GM23338 (cell line): ENCODE results near the gene LAMC3.

Source experiments
- CREB1 ChIP-seq: fragments of 250-450 bp; sonication (Bioruptor Pico); IDR thresholded peaks from 2 replicates; pipeline ENCODE4 v1.5.0; 2020; ENCODE audit warnings: low read depth, mild to moderate bottlenecking, moderate library complexity
- EZH2 ChIP-seq: fragments of 200-600 bp; sonication (generic); IDR thresholded peaks from one replicate; pipeline ENCODE4 v1.8.0; 2017; ENCODE audit warnings: antibody characterized with exemption, mild to moderate bottlenecking, low read depth; ENCODE audit not compliant: unreplicated experiment
- EZH2phosphoT487 ChIP-seq: fragments of 200-600 bp; sonication (generic); IDR thresholded peaks from one replicate; pipeline ENCODE4 v1.8.1; 2018; ENCODE audit warnings: antibody characterized with exemption; ENCODE audit not compliant: unreplicated experiment
- STAT1 ChIP-seq: IDR thresholded peaks from one replicate; pipeline ENCODE4 v1.6.1; 2016; ENCODE audit warnings: antibody characterized with exemption; ENCODE audit not compliant: unreplicated experiment
- TF ChIP-seq, protein P1 (sequence below), 2 experiments: fragments of 200-600 bp in 1 of 2; sonication (generic) in 1 of 2; conservative IDR thresholded peaks; 2 replicates each; pipeline versions ENCODE4 v1.5.1 to v1.6.1; 2016 to 2017; ENCODE audit warnings: antibody characterized with exemption in 2 of 2, low read depth in 2 of 2, mild to moderate bottlenecking in 2 of 2, moderate library complexity in 1 of 2

- TF ChIP-seq, protein P1, sequence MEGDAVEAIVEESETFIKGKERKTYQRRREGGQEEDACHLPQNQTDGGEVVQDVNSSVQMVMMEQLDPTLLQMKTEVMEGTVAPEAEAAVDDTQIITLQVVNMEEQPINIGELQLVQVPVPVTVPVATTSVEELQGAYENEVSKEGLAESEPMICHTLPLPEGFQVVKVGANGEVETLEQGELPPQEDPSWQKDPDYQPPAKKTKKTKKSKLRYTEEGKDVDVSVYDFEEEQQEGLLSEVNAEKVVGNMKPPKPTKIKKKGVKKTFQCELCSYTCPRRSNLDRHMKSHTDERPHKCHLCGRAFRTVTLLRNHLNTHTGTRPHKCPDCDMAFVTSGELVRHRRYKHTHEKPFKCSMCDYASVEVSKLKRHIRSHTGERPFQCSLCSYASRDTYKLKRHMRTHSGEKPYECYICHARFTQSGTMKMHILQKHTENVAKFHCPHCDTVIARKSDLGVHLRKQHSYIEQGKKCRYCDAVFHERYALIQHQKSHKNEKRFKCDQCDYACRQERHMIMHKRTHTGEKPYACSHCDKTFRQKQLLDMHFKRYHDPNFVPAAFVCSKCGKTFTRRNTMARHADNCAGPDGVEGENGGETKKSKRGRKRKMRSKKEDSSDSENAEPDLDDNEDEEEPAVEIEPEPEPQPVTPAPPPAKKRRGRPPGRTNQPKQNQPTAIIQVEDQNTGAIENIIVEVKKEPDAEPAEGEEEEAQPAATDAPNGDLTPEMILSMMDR (conservative IDR thresholded peaks at IDR 0.05; ENCODE audit: low read depth in 2 of 2), result no peak
- TF ChIP-seq STAT1 (no peak), CREB1 (CRISPR knock-in tag) (no peak), EZH2 (no peak), EZH2phosphoT487 (no peak)
Measured at GRCh38 chr9:131011274-131012022, 2.5 kb downstream of the LAMC3 start.
